Muscle of leg (tissue), 11 donors: ENCODE results near the gene AKR1C8. TPM values are rescaled to one million over a fixed set of nuclear protein-coding genes. Genes with fewer than 3 reads are reported as not detected.
"Not testable (repeated sequence)": the region's sequence is repeated elsewhere in the genome, so short reads cannot be mapped to it uniquely, and the experiment has no call there.

Experiments used
- DNase-seq: peaks from one replicate; pipeline ENCODE4 v3.0.0; 2013
- H3K27ac ChIP-seq: one replicate; pipeline ENCODE4 v1.5.1; 2013; ENCODE audit warnings: mild to moderate bottlenecking, low read length, control low read depth
- H3K27me3 ChIP-seq: one replicate; pipeline ENCODE4 v1.6.1; 2013; ENCODE audit warnings: low read length; ENCODE audit not compliant: control insufficient read depth, insufficient read depth
- H3K36me3 ChIP-seq: one replicate; pipeline ENCODE4 v1.6.1; 2013; ENCODE audit warnings: low read length; ENCODE audit not compliant: control insufficient read depth, insufficient read depth
- H3K4me1 ChIP-seq: one replicate; pipeline ENCODE4 v1.6.1; 2013; ENCODE audit warnings: low read length; ENCODE audit not compliant: control insufficient read depth, insufficient read depth
- H3K4me3 ChIP-seq: one replicate; pipeline ENCODE4 v1.5.1; 2013; ENCODE audit warnings: low read length, control low read depth
- H3K9me3 ChIP-seq: replicated peaks from 2 replicates; pipeline ENCODE4 v1.6.1; 2013; ENCODE audit warnings: low read depth, low read length; ENCODE audit not compliant: control insufficient read depth
- WGBS: methylation state at CpG from one replicate; pipeline ENCODE4 v1.1.5; 2013; ENCODE audit warnings: missing lambda C conversion rate; ENCODE audit not compliant: insufficient coverage; 5-methylcytosine and 5-hydroxymethylcytosine counted together
- polyA plus RNA-seq, 8 donors: library from polyadenylated mRNA; unstranded; fragments of 120-200 nt; gene quantifications; one replicate each; pipeline versions ENCODE4 v1.2.1 to v1.2.3, GENCODE V29; 2013; ENCODE audit warnings: inconsistent platforms in 1 of 8, low replicate concordance in 1 of 8; ENCODE audit not compliant: insufficient read length in 8 of 8, insufficient read depth in 1 of 8
- total RNA-seq: library from RNA; stranded (reverse); fragments of 120-200 nt; gene quantifications from one replicate; pipeline ENCODE4 v1.2.4, GENCODE V29; 2013

Gene AKR1C8
- total and polyA plus RNA-seq, 9 donors = 0.09 to 0.16 TPM; not detected in 7

GRCh38 chr10:5175581-5175980 lies 9.4 kb downstream of the AKR1C8 start:
- H3K4me1 ChIP-seq, H3K27ac ChIP-seq, H3K4me3 ChIP-seq, H3K36me3 ChIP-seq, H3K9me3 ChIP-seq, DNase-seq, H3K27me3 ChIP-seq: not testable (repeated sequence)
- no CpG with 5 or more reads among the region's 3 CpGs for WGBS

DNA sequence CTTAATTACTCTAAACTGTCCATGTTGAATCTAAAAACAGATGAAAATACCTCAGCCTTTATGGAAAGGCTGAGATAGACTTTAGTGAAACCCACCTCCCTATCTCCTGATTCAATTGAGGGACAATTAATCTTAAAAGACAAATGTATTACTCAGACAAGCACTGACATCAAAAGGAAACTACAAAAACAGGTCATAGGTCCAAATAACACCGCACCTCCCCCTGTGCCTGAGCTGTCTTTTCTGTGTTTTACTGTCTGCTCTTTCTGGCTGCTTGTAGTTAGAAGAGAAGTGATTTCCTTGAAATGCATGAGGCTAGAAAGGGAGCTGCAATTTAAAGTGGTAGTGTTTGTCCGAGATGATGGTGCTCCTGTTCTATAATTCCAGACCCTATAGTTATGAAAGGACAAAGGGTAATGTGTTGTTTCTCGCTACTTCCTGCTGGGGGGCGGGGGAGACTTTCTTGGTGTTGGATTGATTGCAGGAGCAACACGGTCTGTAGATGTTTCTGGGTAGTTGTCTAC lies 16.0 kb downstream of the AKR1C8 start:
- no peak for DNase-seq
- no peaks in the 10 kb centered on the region for H3K4me1 ChIP-seq
- WGBS = 64% methylated on average over 4 of the region's 5 CpGs
- no peak overlapping the region for H3K4me3 ChIP-seq
- H3K36me3 ChIP-seq = no peaks in the 10 kb centered on the region
- H3K9me3 ChIP-seq = peaks cover 23% of the 10 kb centered on the region
- no peak overlapping the region for H3K27ac ChIP-seq
- H3K27me3 ChIP-seq = no peaks in the 10 kb centered on the region

- Histone ChIP-seq H3K27ac (no peak overlapping the region), H3K4me1 (no peaks in the 10 kb centered on the region), H3K36me3 (no peaks in the 10 kb centered on the region), H3K27me3 (no peaks in the 10 kb centered on the region), H3K9me3 (peaks cover 29% of the 10 kb centered on the region), H3K4me3 (no peak overlapping the region)
- WGBS = no CpG with 5 or more reads among the region's 1 CpG
- no peak for DNase-seq
Observed at GRCh38 chr10:5165738-5166137, 19.2 kb downstream of the AKR1C8 start.

GRCh38 chr10:5163487-5163886 lies 21.5 kb downstream of the AKR1C8 start:
- Histone ChIP-seq H3K4me1 (no peaks in the 10 kb centered on the region), H3K27me3 (no peaks in the 10 kb centered on the region), H3K9me3 (peaks cover 28% of the 10 kb centered on the region), H3K4me3 (no peak overlapping the region), H3K27ac (no peak overlapping the region), H3K36me3 (no peaks in the 10 kb centered on the region)
- no peak for DNase-seq
- WGBS = 54% methylated on average over 2 of the region's 2 CpGs

- no peak for DNase-seq
- Histone ChIP-seq H3K27ac (no peak overlapping the region), H3K4me1 (no peaks in the 10 kb centered on the region), H3K36me3 (no peaks in the 10 kb centered on the region), H3K9me3 (peaks cover 6% of the 10 kb centered on the region), H3K4me3 (no peak overlapping the region), H3K27me3 (no peaks in the 10 kb centered on the region)
- WGBS = 76% methylated on average over 3 of the region's 6 CpGs
Observed at GRCh38 chr10:5159126-5159525, 25.8 kb downstream of the AKR1C8 start.

DNA sequence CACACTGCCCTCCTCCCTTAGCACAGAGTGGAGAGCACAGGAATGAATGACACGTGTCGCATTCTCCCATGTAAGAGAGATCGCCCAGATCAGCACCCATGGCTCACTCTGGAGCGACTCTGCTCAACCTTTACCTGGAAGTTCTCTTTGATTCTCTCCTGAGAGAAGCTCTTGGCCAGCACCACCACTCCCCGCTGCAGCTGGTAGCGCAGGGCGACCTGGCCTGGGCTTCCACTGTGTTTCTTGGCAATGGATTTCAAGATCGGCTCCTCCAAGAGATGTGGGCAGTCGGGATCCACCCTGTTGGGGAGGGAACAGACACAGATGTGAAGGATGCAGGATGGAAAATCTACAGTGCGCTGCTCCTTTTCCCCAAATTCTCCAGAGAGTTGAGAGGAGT lies 27.4 kb downstream of the AKR1C8 start:
- DNase-seq = no peak
- Histone ChIP-seq H3K27me3 (no peaks in the 10 kb centered on the region), H3K36me3 (no peaks in the 10 kb centered on the region), H3K9me3 (peaks cover 2% of the 10 kb centered on the region), H3K27ac (no peak overlapping the region), H3K4me3 (no peak overlapping the region), H3K4me1 (no peaks in the 10 kb centered on the region)
- WGBS = 79% methylated on average over 4 of the region's 10 CpGs

- no peak overlapping the region for H3K4me3 ChIP-seq
- H3K36me3 ChIP-seq = no peaks in the 10 kb centered on the region
- H3K27me3 ChIP-seq = no peaks in the 10 kb centered on the region
- no peak for DNase-seq
- H3K4me1 ChIP-seq = no peaks in the 10 kb centered on the region
- no peak overlapping the region for H3K27ac ChIP-seq
- 57% methylated on average over 1 of the region's 1 CpG for WGBS
- H3K9me3 ChIP-seq = no peaks in the 10 kb centered on the region
Observed at GRCh38 chr10:5155951-5156350, 29.0 kb downstream of the AKR1C8 start.

- no peak overlapping the region for H3K27ac ChIP-seq
- no peaks in the 10 kb centered on the region for H3K27me3 ChIP-seq
- H3K4me3 ChIP-seq = no peak overlapping the region
- WGBS = 89% methylated on average over 1 of the region's 3 CpGs
- peaks cover 2% of the 10 kb centered on the region for H3K9me3 ChIP-seq
- H3K4me1 ChIP-seq = no peaks in the 10 kb centered on the region
- no peaks in the 10 kb centered on the region for H3K36me3 ChIP-seq
- no peak for DNase-seq
Observed at GRCh38 chr10:5151076-5151475, 33.9 kb downstream of the AKR1C8 start.

DNA sequence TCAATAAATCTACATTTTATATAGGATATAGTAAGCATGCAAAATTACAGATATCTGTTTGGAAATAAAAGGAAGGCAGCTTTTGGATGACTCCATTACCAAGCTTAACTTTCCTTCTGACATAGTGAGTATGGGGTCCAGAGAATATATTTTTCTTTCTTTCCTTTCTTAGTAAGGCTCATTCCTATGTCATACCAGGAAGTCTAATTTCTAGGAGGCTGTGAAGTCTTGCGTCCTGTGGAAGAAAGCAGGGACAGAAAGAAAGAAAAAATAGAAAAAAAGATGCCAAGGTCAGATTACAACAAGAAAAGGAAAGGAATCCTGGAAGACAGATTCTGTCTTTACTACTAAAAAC lies 36.3 kb downstream of the AKR1C8 start:
- no peak for DNase-seq
- Histone ChIP-seq H3K9me3 (peaks cover 2% of the 10 kb centered on the region), H3K36me3 (no peaks in the 10 kb centered on the region), H3K27me3 (no peaks in the 10 kb centered on the region), H3K4me3 (no peak overlapping the region), H3K27ac (no peak overlapping the region), H3K4me1 (no peaks in the 10 kb centered on the region)
- WGBS = no CpG with 5 or more reads among the region's 1 CpG

- Histone ChIP-seq H3K4me1 (no peaks in the 10 kb centered on the region), H3K27me3 (no peaks in the 10 kb centered on the region), H3K36me3 (no peaks in the 10 kb centered on the region), H3K9me3 (peaks cover 2% of the 10 kb centered on the region), H3K4me3 (no peak overlapping the region), H3K27ac (no peak overlapping the region)
- WGBS = 0% methylated on average over 1 of the region's 3 CpGs
- no peak for DNase-seq
Observed at GRCh38 chr10:5147981-5148677, 36.8 kb downstream of the AKR1C8 start.
